ENCODE measurements around the gene CTSZ. TPM values are rescaled to one million over a fixed set of nuclear protein-coding genes. Genes with fewer than 3 reads are reported as not detected.
A peak's percentile ranks its signal among the peaks of the same experiment; 100 is the strongest.

Gene CTSZ
- polyA plus RNA-seq, 1 donor: 89.9 TPM

DNA sequence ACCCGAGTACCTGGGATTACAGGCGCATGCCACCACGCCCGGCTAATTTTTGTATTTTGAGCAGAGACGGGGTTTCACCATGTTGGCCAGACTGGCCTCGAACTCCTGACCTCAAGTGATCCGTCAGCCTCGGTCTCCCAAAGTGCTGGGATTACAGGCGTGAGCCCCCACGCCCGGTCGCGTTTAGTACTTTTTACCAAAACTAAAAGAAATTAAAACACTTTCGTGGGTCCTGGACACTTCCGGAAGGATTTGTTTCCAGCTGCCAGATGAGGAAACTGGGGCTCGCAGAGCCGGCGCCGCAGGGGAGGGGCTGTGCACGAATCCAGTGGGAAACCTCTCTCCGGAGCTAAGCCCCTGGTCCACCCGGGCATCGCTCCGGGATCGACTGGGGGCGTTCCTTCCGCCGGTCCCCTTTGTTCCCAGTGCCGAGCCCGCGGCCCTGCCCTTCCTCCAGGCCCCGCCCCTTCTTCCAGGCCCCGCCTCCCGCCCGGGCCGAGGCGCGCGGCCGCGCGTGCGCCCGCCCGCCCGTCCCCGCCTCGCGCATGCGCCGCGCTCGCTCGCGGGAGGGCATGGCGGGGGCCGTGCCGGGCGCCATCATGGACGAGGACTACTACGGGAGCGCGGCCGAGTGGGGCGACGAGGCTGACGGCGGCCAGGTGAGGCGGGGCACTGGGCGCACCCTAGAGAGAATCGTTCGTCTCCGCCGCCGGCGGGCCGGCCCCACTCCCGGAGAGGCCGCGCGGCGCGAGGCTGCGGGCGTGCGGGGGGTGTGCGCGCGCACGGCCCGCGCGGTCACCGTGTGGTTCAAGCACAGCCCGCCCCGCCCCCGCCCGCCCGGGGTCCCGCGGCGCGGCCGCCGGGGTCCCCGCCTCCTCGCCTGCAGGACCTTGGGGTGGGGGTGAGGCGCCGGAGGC is 26.1 kb downstream of the CTSZ start, which contains the start of gene NELFCD:
TSS of gene NELFCD (plus strand) at position 546 of the 917 bp plus-strand sequence. CDS start at position 600, 54 bp downstream.
- H3K36me3 ChIP-seq (ENCODE audit: control insufficient read depth, insufficient read depth, low read length): peaks cover 4% of the 10 kb centered on the region
- no peaks in the 10 kb centered on the region for H3K27me3 ChIP-seq (ENCODE audit: control insufficient read depth, insufficient read depth, low read length)
- peaks cover 4% of the 10 kb centered on the region for H3K9me3 ChIP-seq (ENCODE audit: control insufficient read depth, low read depth, low read length)
- WGBS (ENCODE audit: insufficient coverage, low lambda C conversion rate): no CpG with 5 or more reads among the region's 109 CpGs
- H3K4me1 ChIP-seq (ENCODE audit: control insufficient read depth, insufficient read depth, low read length): peaks cover 4% of the 10 kb centered on the region
- no peak within 1 kb of the TSS for H3K27ac ChIP-seq (ENCODE audit: low read length)
- DNase-seq: peak; percentile 83 to 89
- peak within 1 kb of the TSS; percentile 57 for H3K4me3 ChIP-seq (ENCODE audit: low read length)

GRCh38 chr20:58978351-58979190 is 28.5 kb downstream of the CTSZ start:
- H3K27ac ChIP-seq (ENCODE audit: low read length): no peak overlapping the region
- H3K4me3 ChIP-seq (ENCODE audit: low read length): no peak overlapping the region
- H3K9me3 ChIP-seq (ENCODE audit: control insufficient read depth, low read depth, low read length): peaks cover 4% of the 10 kb centered on the region
- H3K27me3 ChIP-seq (ENCODE audit: control insufficient read depth, insufficient read depth, low read length): no peaks in the 10 kb centered on the region
- peaks cover 4% of the 10 kb centered on the region for H3K4me1 ChIP-seq (ENCODE audit: control insufficient read depth, insufficient read depth, low read length)
- no peak for DNase-seq
- no peaks in the 10 kb centered on the region for H3K36me3 ChIP-seq (ENCODE audit: control insufficient read depth, insufficient read depth, low read length)
- WGBS (ENCODE audit: insufficient coverage, low lambda C conversion rate): 80% methylated on average over 2 of the region's 6 CpGs

DNA sequence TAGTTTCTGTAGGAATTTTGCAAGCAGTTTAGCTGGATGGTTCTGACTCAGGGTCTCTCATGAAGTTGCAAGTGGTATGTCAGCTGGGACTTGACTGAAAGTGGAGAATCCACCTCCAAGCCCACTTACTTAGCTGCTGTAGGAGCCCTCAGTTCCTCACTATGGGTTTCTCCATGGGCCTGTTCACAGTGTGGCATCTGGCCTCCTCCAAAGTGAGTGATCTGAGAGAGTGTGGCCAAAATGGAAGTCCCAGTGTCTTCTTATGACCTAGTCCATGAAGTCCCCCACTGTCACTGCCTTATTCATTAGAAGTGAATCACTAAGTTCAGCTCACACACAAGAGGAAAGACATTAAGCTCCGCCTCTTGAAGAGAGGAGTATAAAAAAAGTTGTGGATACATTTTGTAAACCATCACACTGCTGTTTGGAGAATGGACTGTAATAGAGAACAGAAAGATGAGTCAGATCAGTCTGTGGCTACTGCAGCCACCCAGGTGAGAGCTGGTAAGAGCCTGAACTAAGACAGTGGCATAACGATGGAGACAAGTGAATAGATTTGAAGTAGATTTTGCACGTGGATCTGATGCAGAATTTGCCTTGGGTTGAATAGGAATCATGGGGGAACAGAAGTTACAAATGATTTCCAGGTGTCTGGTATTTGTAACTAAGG is 30.9 kb downstream of the CTSZ start:
- no peak for DNase-seq
- Histone ChIP-seq H3K36me3 (ENCODE audit: control insufficient read depth, insufficient read depth, low read length) (no peaks in the 10 kb centered on the region), H3K9me3 (ENCODE audit: control insufficient read depth, low read depth, low read length) (peaks cover 4% of the 10 kb centered on the region), H3K27ac (ENCODE audit: low read length) (no peak overlapping the region), H3K4me1 (ENCODE audit: control insufficient read depth, insufficient read depth, low read length) (no peaks in the 10 kb centered on the region), H3K4me3 (ENCODE audit: low read length) (no peak overlapping the region), H3K27me3 (ENCODE audit: control insufficient read depth, insufficient read depth, low read length) (no peaks in the 10 kb centered on the region)
- 83% methylated on average over 2 of the region's 3 CpGs for WGBS (ENCODE audit: insufficient coverage, low lambda C conversion rate)

DNA sequence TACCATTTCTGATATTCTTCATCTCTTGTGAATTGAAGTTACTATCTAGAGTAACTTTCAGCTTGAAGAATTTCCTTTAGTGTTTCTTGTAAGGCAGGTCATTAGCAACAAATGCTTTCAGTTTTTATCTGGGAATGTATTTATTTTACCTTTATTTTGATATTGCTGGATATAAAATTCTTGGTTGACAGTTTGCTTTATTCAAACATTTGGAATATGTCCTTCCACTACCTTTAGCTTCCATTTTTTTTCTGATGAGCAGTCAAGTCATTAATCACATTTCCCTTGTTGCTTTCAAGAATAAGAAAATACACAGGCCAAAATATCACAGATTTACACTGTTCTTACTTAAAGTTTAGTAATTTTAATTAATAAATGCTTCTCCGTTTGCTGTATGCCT is 31.7 kb downstream of the CTSZ start:
- no CpG with 5 or more reads among the region's 1 CpG for WGBS (ENCODE audit: insufficient coverage, low lambda C conversion rate)
- Histone ChIP-seq H3K27me3 (ENCODE audit: control insufficient read depth, insufficient read depth, low read length) (no peaks in the 10 kb centered on the region), H3K4me1 (ENCODE audit: control insufficient read depth, insufficient read depth, low read length) (no peaks in the 10 kb centered on the region), H3K27ac (ENCODE audit: low read length) (no peak overlapping the region), H3K4me3 (ENCODE audit: low read length) (no peak overlapping the region), H3K9me3 (ENCODE audit: control insufficient read depth, low read depth, low read length) (peaks cover 4% of the 10 kb centered on the region), H3K36me3 (ENCODE audit: control insufficient read depth, insufficient read depth, low read length) (no peaks in the 10 kb centered on the region)
- DNase-seq: no peak

GRCh38 chr20:58973866-58974265 is 33.2 kb downstream of the CTSZ start:
- 93% methylated on average over 3 of the region's 3 CpGs for WGBS (ENCODE audit: insufficient coverage, low lambda C conversion rate)
- Histone ChIP-seq H3K4me3 (ENCODE audit: low read length) (no peak overlapping the region), H3K36me3 (ENCODE audit: control insufficient read depth, insufficient read depth, low read length) (no peaks in the 10 kb centered on the region), H3K4me1 (ENCODE audit: control insufficient read depth, insufficient read depth, low read length) (no peaks in the 10 kb centered on the region), H3K27ac (ENCODE audit: low read length) (no peak overlapping the region), H3K9me3 (ENCODE audit: control insufficient read depth, low read depth, low read length) (peaks cover 4% of the 10 kb centered on the region), H3K27me3 (ENCODE audit: control insufficient read depth, insufficient read depth, low read length) (no peaks in the 10 kb centered on the region)
- DNase-seq: no peak

GRCh38 chr20:58973179-58973578 is 33.9 kb downstream of the CTSZ start:
- DNase-seq: no peak
- 50% methylated on average over 1 of the region's 4 CpGs for WGBS (ENCODE audit: insufficient coverage, low lambda C conversion rate)

DNA sequence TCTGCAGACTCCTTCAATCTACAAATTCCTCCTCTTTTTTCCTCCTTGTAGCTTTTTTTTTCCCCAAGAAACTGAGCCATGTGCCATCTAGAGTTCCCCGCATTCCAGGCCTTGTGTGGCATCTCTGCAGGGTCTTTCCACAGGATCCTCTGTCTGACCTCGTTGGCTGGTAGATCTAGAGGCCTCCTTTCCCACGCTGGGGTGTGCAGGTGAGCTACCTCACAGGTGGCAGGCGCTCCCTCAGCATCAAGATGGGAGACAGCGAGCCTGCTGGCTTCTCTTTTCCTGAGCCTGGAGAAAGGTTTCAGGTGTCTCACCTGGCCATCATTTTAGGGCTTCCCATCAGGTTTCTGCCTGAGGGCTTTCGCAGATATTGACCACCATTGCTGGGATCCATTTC is 35.6 kb downstream of the CTSZ start:
- no peaks in the 10 kb centered on the region for H3K4me1 ChIP-seq (ENCODE audit: control insufficient read depth, insufficient read depth, low read length)

More at GRCh38 chr20:58973179-58973578, 33.9 kb downstream of the CTSZ start:
- H3K4me3 ChIP-seq (ENCODE audit: low read length): no peak overlapping the region
- H3K4me1 ChIP-seq (ENCODE audit: control insufficient read depth, insufficient read depth, low read length): no peaks in the 10 kb centered on the region
- H3K27me3 ChIP-seq (ENCODE audit: control insufficient read depth, insufficient read depth, low read length): no peaks in the 10 kb centered on the region
- peaks cover 4% of the 10 kb centered on the region for H3K9me3 ChIP-seq (ENCODE audit: control insufficient read depth, low read depth, low read length)
- no peak overlapping the region for H3K27ac ChIP-seq (ENCODE audit: low read length)
- no peaks in the 10 kb centered on the region for H3K36me3 ChIP-seq (ENCODE audit: control insufficient read depth, insufficient read depth, low read length)

GRCh38 chr20:58970146-58970545 is 36.9 kb downstream of the CTSZ start:
- Histone ChIP-seq H3K27me3 (ENCODE audit: control insufficient read depth, insufficient read depth, low read length) (no peaks in the 10 kb centered on the region), H3K36me3 (ENCODE audit: control insufficient read depth, insufficient read depth, low read length) (no peaks in the 10 kb centered on the region), H3K9me3 (ENCODE audit: control insufficient read depth, low read depth, low read length) (no peaks in the 10 kb centered on the region), H3K4me3 (ENCODE audit: low read length) (no peak overlapping the region), H3K27ac (ENCODE audit: low read length) (no peak overlapping the region), H3K4me1 (ENCODE audit: control insufficient read depth, insufficient read depth, low read length) (no peaks in the 10 kb centered on the region)
- no CpG with 5 or more reads among the region's 1 CpG for WGBS (ENCODE audit: insufficient coverage, low lambda C conversion rate)
- DNase-seq: no peak

More for the DNA sequence above, 35.6 kb downstream of the CTSZ start:
- Histone ChIP-seq H3K9me3 (ENCODE audit: control insufficient read depth, low read depth, low read length) (peaks cover 1% of the 10 kb centered on the region), H3K4me3 (ENCODE audit: low read length) (no peak overlapping the region), H3K27me3 (ENCODE audit: control insufficient read depth, insufficient read depth, low read length) (no peaks in the 10 kb centered on the region), H3K36me3 (ENCODE audit: control insufficient read depth, insufficient read depth, low read length) (no peaks in the 10 kb centered on the region), H3K27ac (ENCODE audit: low read length) (no peak overlapping the region)
- no peak for DNase-seq
- WGBS (ENCODE audit: insufficient coverage, low lambda C conversion rate): 100% methylated on average over 1 of the region's 6 CpGs

DNA sequence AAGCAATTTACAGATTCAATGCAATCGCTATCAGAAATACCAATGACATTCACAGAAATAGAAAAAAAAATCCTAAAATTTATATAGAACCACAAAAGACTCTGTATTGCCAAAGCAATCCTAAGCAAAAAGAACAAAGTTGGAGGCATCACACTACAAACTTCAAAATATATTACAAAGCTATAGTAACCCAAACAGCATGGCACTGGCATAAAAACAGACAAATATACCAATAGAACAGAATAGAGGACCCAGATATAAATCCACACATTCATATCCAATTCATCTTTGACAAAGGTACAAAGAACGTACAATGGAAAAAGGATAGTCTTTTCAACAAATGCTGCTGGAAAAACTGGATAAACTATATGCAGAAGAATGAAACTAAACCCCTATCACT is 37.6 kb downstream of the CTSZ start:
- H3K4me3 ChIP-seq (ENCODE audit: low read length): no peak overlapping the region
- whole genome bisulfite sequencing (ENCODE audit: insufficient coverage, low lambda C conversion rate): 79% methylated on average over 2 of the region's 2 CpGs
- H3K4me1 ChIP-seq (ENCODE audit: control insufficient read depth, insufficient read depth, low read length): no peaks in the 10 kb centered on the region
- H3K36me3 ChIP-seq (ENCODE audit: control insufficient read depth, insufficient read depth, low read length): no peaks in the 10 kb centered on the region
- no peak for DNase-seq
- H3K27ac ChIP-seq (ENCODE audit: low read length): no peak overlapping the region
- no peaks in the 10 kb centered on the region for H3K9me3 ChIP-seq (ENCODE audit: control insufficient read depth, low read depth, low read length)
- H3K27me3 ChIP-seq (ENCODE audit: control insufficient read depth, insufficient read depth, low read length): no peaks in the 10 kb centered on the region
